ENCODE measurements around the gene NAP1L4.

Gene NAP1L4

GRCh38 chr11:2952290-2952689 lies 39.8 kb downstream of the NAP1L4 start:
- no peak for FAIRE-seq
- no peak for TF ChIP-seq POLR2A (IDR thresholded peaks at IDR 0.05; ENCODE audit: low read depth, low read length)
- TF ChIP-seq POLR2AphosphoS5 (IDR thresholded peaks at IDR 0.05; ENCODE audit: low read depth, low read length) = no peak
- DNase-seq (ENCODE audit: insufficient read length, low spot score) = no peak

GRCh38 chr11:2951231-2952110 lies 40.7 kb downstream of the NAP1L4 start:
- FAIRE-seq (no peak), DNase-seq (ENCODE audit: insufficient read length, low spot score) (no peak)
- TF ChIP-seq SPI1 (IDR thresholded peaks at IDR 0.05; ENCODE audit: low read depth, low read length) (no peak), POLR2A (IDR thresholded peaks at IDR 0.05; ENCODE audit: low read depth, low read length) (no peak), POU2F2 (IDR thresholded peaks at IDR 0.05; ENCODE audit: low read depth, low read length) (no peak), TAF1 (IDR thresholded peaks at IDR 0.05; ENCODE audit: low read depth, low read length) (no peak), POLR2AphosphoS5 (IDR thresholded peaks at IDR 0.05; ENCODE audit: low read depth, low read length) (no peak), PAX5 (IDR thresholded peaks at IDR 0.05; ENCODE audit: insufficient read depth, low read length, severe bottlenecking) (no peak)

GRCh38 chr11:2950825-2951224 lies 41.3 kb downstream of the NAP1L4 start:
- FAIRE-seq (no peak), DNase-seq (ENCODE audit: insufficient read length, low spot score) (no peak)

GRCh38 chr11:2949920-2950319 lies 42.2 kb downstream of the NAP1L4 start:
- FAIRE-seq (no peak), DNase-seq (ENCODE audit: insufficient read length, low spot score) (no peak)
- TF ChIP-seq PAX5 (IDR thresholded peaks at IDR 0.05; ENCODE audit: insufficient read depth, low read length, severe bottlenecking) (no peak), TAF1 (IDR thresholded peaks at IDR 0.05; ENCODE audit: low read depth, low read length) (no peak), SPI1 (IDR thresholded peaks at IDR 0.05; ENCODE audit: low read depth, low read length) (no peak), POLR2A (IDR thresholded peaks at IDR 0.05; ENCODE audit: low read depth, low read length) (no peak), POLR2AphosphoS5 (IDR thresholded peaks at IDR 0.05; ENCODE audit: low read depth, low read length) (no peak), POU2F2 (IDR thresholded peaks at IDR 0.05; ENCODE audit: low read depth, low read length) (no peak)

More at GRCh38 chr11:2950825-2951224, 41.3 kb downstream of the NAP1L4 start:
- TF ChIP-seq POLR2A (IDR thresholded peaks at IDR 0.05; ENCODE audit: low read depth, low read length) = no peak
- TF ChIP-seq POLR2AphosphoS5 (IDR thresholded peaks at IDR 0.05; ENCODE audit: low read depth, low read length) = no peak

GRCh38 chr11:2947744-2948143 lies 44.4 kb downstream of the NAP1L4 start:
- no peak for DNase-seq (ENCODE audit: insufficient read length, low spot score)
- no peak for FAIRE-seq

DNA sequence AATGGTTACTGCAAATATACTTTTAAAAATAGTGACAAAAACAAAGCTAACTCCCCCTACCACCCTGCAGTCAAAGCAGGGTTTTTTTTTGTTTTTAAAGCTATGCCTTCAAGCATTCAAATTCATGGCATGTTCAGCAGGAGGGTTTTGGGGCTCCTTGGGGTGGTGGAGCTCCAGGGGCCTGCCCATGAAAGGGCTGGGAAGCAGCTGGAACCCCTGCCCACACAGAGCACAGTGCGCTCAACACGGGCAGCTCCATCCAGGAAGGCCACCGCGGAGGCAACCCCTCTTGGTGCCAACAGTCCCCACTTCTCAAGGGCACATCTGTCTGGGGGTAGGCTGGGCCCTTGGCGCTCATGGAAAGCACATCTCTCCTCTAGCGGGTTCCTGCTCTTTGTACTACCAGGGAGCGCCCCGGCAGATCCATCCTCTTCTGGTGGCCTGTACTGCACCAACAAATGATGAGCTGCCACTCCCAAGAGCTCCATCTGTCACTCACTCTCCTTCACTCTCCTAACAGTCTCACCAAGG lies 46.3 kb downstream of the NAP1L4 start:
- no peak for DNase-seq (ENCODE audit: insufficient read length, low spot score)
- no peak; the same call in 1 of the 2 replicates for TF ChIP-seq POLR2AphosphoS5 (IDR thresholded peaks at IDR 0.05; ENCODE audit: low read depth, low read length)
- TF ChIP-seq PAX5 (IDR thresholded peaks at IDR 0.05; ENCODE audit: insufficient read depth, low read length, severe bottlenecking) = no peak
- TF ChIP-seq POLR2A (IDR thresholded peaks at IDR 0.05; ENCODE audit: low read depth, low read length) = no peak
- TF ChIP-seq POU2F2 (IDR thresholded peaks at IDR 0.05; ENCODE audit: low read depth, low read length) = no peak
- no peak for TF ChIP-seq TAF1 (IDR thresholded peaks at IDR 0.05; ENCODE audit: low read depth, low read length)
- TF ChIP-seq SPI1 (IDR thresholded peaks at IDR 0.05; ENCODE audit: low read depth, low read length) = no peak
- FAIRE-seq = no peak

More at GRCh38 chr11:2947744-2948143, 44.4 kb downstream of the NAP1L4 start:
- TF ChIP-seq POLR2AphosphoS5 (IDR thresholded peaks at IDR 0.05; ENCODE audit: low read depth, low read length) (no peak), TAF1 (IDR thresholded peaks at IDR 0.05; ENCODE audit: low read depth, low read length) (no peak), SPI1 (IDR thresholded peaks at IDR 0.05; ENCODE audit: low read depth, low read length) (no peak), PAX5 (IDR thresholded peaks at IDR 0.05; ENCODE audit: insufficient read depth, low read length, severe bottlenecking) (no peak), POLR2A (IDR thresholded peaks at IDR 0.05; ENCODE audit: low read depth, low read length) (no peak), POU2F2 (IDR thresholded peaks at IDR 0.05; ENCODE audit: low read depth, low read length) (no peak)

DNA sequence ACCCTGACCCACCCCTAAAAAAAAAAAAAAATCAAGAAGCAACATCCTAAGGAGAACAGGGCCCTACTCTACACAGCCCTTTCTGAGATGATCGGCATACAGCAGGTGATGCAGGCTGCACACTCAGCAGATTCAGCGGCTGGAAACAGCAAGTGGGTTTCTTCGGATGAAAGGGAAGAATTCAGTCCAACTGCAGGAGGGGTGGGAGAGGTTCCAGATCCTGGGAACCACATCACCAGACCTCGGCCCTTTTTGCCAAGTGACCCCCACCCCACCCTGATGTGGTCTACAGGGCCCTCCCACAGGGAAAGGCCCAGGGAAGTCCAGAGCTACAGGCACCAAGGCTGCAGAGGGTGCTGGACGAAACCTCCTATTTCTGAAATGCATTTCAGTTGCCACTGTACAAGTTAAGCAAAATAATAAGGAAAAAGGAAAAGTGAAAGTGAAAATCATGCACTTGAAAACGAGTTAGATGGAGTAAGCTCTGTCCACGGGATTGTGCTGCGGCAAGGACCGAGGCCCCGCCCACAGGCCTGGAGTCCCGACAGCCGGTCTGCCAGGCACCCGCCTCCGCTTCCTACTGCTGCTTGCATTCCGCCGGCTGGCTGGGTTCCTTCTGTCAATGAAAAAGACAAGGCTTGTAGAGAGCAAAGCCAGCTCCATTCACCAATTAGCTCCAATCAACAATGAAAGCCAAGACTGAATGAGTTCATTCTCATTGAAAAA lies 46.9 kb downstream of the NAP1L4 start:
- FAIRE-seq (no peak), DNase-seq (ENCODE audit: insufficient read length, low spot score) (no peak)

GRCh38 chr11:2944530-2944929 lies 47.6 kb downstream of the NAP1L4 start:
- FAIRE-seq = no peak
- no peak for TF ChIP-seq POU2F2 (IDR thresholded peaks at IDR 0.05; ENCODE audit: low read depth, low read length)
- no peak for TF ChIP-seq TAF1 (IDR thresholded peaks at IDR 0.05; ENCODE audit: low read depth, low read length)
- no peak for TF ChIP-seq POLR2AphosphoS5 (IDR thresholded peaks at IDR 0.05; ENCODE audit: low read depth, low read length)
- no peak for TF ChIP-seq POLR2A (IDR thresholded peaks at IDR 0.05; ENCODE audit: low read depth, low read length)
- TF ChIP-seq SPI1 (IDR thresholded peaks at IDR 0.05; ENCODE audit: low read depth, low read length) = no peak
- TF ChIP-seq PAX5 (IDR thresholded peaks at IDR 0.05; ENCODE audit: insufficient read depth, low read length, severe bottlenecking) = no peak
- no peak for DNase-seq (ENCODE audit: insufficient read length, low spot score)

More for the DNA sequence above, 46.9 kb downstream of the NAP1L4 start:
- TF ChIP-seq PAX5 (IDR thresholded peaks at IDR 0.05; ENCODE audit: insufficient read depth, low read length, severe bottlenecking) (no peak), POU2F2 (IDR thresholded peaks at IDR 0.05; ENCODE audit: low read depth, low read length) (no peak), SPI1 (IDR thresholded peaks at IDR 0.05; ENCODE audit: low read depth, low read length) (no peak), TAF1 (IDR thresholded peaks at IDR 0.05; ENCODE audit: low read depth, low read length) (no peak), POLR2A (IDR thresholded peaks at IDR 0.05; ENCODE audit: low read depth, low read length) (no peak), POLR2AphosphoS5 (IDR thresholded peaks at IDR 0.05; ENCODE audit: low read depth, low read length) (no peak)

GRCh38 chr11:2943711-2944118 lies 48.4 kb downstream of the NAP1L4 start:
- DNase-seq (ENCODE audit: insufficient read length, low spot score) = no peak
- no peak for FAIRE-seq
- TF ChIP-seq PAX5 (IDR thresholded peaks at IDR 0.05; ENCODE audit: insufficient read depth, low read length, severe bottlenecking) = no peak
- TF ChIP-seq POLR2A (IDR thresholded peaks at IDR 0.05; ENCODE audit: low read depth, low read length) = no peak
- TF ChIP-seq POU2F2 (IDR thresholded peaks at IDR 0.05; ENCODE audit: low read depth, low read length) = no peak
- TF ChIP-seq TAF1 (IDR thresholded peaks at IDR 0.05; ENCODE audit: low read depth, low read length) = no peak
